Measurements from ENCODE around the gene CNGA1.
A peak's percentile ranks its signal among the peaks of the same experiment; 100 is the strongest.

Gene CNGA1

DNA sequence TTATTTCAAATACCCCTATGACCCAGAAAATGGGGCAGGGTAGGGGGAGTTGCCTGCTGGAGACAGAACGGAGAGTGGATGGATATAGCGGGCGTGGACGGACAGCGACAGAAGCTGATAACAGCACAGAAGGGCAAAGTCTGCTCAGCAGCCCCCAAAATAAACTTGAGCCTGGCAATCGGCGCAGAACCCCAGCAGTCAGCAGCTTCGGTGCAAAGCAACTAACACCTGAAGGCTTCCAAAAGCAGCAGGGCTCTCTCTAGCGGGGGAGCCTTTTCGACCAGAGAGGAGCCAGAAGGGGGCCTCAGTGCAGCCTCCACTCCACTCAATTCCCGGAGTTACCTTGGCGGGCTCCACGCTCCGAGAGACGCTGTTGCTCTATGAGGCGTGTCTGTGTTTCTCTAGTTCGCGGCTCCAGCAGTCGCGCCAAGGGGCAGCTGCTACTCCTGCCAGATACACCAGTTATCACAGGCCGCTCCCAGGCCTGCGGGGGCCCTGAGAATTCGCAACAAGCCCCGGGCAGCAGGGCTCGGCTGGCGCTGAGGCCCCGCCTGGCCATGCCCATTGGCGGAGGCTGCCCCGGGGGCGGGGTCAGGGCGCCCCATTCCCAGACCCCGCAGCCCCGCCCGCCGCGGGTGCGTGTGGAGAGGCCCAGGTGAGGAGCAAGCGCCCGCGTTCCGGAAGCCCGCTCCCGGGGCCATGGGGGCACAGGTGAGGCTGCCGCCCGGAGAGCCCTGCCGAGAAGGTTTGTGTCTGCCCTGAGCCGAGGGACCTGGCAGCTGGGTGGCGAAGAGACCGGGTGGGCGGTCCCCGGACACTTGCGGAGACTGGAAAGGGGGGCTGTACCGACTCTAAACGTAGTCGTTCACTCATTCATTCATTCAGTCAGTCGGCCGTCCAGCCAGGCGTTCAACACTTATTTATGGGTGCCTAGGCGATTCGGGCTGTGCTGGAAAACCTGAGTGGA, at the start of gene CNGA1, which contains the start of gene NIPAL1:
TSS of gene CNGA1 (minus strand) at position 541 of the 967 bp plus-strand sequence. CDS start 63,992 bp downstream, outside the sequence.
TSS of gene NIPAL1 (plus strand) at position 632 of the 967 bp plus-strand sequence. CDS start at position 700, 68 bp downstream.
- DNase-seq = peak in 36 of 56 donors; percentile 4 to 71 (median 30)

DNA sequence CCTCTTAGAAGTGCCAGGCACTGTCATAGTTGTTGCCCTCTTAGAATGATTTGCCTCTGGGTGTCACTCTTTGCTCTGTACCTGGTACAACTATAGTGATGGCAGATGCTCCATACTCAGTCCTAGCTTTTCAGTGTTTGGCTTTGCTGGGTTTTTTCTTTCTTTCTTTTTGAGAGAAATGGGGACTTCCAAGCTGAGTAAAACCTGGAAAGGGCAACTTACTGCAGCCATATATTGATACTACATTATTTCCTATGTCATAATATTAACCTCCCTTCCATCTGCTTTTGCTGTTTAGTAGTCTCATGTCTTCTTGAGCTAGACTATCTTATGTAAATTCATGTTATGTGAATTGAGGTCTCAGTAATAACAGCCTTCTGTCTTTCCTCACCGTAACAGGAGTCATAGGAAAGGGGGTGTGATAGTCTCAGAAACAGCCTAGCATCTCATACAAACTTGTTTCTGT, 49.1 kb upstream of the CNGA1 start:
- DNase-seq = no peak

GRCh38 chr4:48064349-48064748, 47.9 kb upstream of the CNGA1 start:
- DNase-seq = no peak

GRCh38 chr4:48058617-48059530, 42.4 kb upstream of the CNGA1 start:
- no peak for DNase-seq

DNA sequence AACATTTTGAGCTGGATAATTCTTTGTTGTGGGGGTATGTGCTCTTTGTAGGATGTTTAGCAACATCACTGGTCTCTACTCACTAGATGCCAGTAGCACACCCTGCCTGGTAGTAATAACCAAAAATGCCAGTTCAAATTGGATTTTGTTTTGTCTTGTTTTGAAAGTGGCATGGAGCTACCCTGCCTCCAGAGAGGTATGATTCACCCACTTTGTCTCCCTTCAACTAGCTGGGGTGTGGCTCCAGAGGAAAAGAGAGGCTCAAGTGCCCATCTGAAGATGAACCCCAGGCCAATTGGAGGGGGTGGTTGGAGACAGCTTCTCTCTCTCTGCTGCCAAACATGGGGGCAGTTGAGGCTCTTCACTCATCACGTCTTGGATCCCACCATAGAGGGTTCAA, 34.6 kb upstream of the CNGA1 start:
- no peak for DNase-seq

DNA sequence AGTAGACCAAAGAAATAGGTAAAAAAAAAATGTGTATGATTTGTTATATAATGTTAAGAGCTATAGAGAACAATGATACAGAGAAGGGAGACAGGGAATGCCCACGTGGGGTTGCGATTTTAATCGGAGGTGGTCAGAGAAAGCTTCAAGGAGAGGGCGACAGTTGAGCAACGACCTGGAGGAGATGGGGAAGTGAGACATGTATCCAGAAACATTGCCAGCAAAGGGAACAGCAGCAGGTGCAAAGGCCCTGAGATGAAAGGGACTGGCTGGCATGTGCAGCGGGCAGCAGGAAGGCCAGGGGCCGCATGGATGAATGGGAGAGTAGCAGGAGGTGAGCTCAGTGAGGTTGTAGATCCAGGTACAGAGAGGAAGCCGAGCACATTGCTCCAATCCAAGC, 33.0 kb upstream of the CNGA1 start:
- no peak for DNase-seq

DNA sequence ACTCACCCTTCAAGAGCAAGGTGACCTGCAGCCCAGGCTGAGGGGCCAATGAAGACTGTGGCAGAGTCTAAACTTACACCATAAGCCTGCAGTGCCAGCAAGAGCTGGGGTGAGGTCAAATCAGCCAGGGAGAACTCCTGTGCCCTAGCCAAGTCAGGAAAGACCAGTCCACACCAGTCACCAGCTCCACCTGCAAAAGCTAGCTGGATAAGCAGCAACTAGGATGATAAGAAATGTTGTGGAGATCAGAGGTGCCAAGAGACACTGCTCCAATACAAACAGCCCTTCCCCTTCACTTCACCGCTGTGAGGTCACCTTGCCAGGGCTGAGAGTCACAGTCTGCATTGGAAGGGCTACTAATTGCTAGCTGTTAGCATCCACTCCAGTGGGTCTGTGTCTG, 31.4 kb upstream of the CNGA1 start:
- DNase-seq = no peak

GRCh38 chr4:48047421-48047844, 31.0 kb upstream of the CNGA1 start:
- DNase-seq = no peak

- DNase-seq = no peak
Observed at GRCh38 chr4:48046059-48046458, 29.6 kb upstream of the CNGA1 start.

DNA sequence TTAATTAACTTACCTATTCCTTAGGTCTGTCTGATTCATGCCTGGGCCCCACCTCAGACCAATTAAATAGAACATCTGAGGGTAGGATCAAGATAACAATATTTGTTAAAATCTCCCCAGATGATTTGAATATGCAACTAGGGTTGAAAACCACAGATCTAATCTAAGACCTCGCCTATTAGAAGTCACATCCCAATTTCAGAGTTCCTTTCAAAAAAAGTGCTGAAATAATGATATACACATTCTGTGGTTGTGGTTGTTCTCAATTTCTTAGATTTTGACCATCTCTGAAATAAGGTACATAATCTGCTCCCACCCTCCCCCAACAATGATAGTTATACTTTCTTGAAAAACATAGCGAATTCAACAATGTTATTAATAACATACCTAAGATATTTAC, 27.8 kb upstream of the CNGA1 start:
- no peak for DNase-seq

DNA sequence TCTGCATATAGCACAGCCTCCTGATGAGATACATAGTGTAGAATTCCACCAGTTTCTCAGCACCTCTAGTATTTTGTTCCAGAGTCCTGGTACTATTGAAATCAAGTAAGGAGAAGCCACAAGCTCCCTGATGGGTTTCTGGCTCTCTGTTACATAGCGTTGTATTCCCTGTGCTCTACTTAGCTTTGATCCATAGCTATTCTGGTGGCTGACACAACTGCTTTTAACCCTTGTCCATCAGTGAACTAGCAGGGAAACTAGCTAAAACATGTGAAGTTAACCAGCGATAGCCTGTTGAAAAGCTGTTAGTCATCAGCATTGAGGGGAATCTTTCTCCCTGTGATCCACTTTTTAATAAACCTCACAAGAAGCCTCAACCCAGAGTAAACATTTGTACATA, 27.0 kb upstream of the CNGA1 start:
- DNase-seq = no peak

DNA sequence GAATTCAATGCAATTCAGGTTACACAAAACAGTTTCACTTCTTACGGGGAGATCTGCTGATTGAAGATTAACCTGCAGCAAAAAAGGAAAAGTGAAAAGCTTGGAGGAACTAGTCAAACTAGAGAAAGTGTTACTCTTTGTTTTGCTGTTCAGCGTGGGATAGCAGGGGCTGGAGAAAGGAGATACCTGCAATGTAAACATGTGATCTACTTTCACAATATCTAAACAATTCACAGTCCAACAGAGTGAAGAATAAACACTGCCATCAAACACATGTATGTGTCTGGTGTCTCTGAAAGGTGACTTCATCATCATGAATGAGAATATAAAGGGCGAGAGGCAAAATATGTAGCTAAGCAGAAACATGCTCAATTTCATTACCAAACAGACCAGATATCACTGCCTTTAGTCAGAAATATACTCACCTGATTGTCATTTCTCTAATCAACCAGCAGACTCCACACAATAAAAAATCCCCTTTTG, 26.5 kb upstream of the CNGA1 start:
- DNase-seq = no peak

- DNase-seq = no peak
Observed at GRCh38 chr4:48041535-48042137, 25.2 kb upstream of the CNGA1 start.

GRCh38 chr4:48039561-48039960, 23.1 kb upstream of the CNGA1 start:
- no peak for DNase-seq

- DNase-seq = no peak
Observed at GRCh38 chr4:48038666-48039065, 22.2 kb upstream of the CNGA1 start.

DNA sequence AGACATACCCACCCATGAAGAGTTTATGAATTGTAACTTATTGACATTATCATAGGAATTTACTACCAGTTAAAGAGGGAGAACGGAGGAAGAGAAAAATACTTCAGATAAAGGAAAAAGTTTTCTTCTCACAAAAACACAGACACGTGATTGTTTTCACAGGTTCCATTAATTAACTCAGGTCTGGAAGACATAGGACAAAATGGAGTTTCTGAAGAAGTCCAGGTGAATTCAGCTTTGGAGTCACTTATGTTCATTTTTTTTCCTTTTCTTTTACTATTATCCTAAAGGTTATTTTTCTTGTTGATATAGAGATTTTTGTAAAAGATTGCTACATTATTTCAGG, 20.6 kb upstream of the CNGA1 start:
- no peak for DNase-seq

DNA sequence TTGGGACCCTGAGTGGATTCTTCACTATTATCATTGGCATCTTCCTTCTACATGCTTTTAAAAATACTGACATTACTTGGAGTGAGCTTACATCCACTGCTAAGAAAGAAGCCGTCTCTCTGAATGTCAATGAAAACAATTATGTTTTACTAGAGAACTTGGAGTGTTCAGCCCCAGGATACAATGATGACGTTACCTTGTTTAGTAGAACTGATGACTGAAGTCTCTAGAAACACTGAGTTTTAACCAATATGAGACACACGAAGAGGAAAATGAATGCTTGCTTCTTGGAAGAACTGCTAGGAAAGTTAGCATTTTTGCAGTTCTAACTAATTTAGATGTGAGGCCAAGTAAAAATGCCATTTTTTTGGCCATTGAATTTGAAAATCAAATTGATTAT, 19.5 kb upstream of the CNGA1 start:
- no peak for DNase-seq

- no peak for DNase-seq
Observed at GRCh38 chr4:48033825-48034413, 17.4 kb upstream of the CNGA1 start.

- DNase-seq = no peak
Observed at GRCh38 chr4:48033412-48033811, 16.9 kb upstream of the CNGA1 start.

DNA sequence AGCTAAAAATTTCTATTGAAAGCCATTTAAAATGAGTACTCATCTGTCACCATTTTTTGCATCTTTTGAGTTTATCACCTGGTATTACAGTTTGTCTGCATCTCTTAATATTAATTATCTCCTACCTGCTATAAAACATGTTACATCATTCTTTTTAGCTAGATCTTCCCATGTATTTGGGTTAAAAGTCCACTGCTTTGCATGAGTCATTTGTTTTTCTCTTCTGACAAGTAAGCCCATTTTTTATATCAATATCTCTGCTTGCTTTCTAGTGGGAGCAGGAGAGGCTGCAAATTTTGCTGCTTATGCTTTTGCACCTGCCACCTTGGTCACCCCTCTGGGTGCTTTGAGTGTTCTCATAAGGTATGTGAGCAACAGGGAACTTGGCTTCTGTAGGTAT, 16.2 kb upstream of the CNGA1 start:
- no peak for DNase-seq

All from amygdala (tissue), 56 donors.